NT2/D1 (cell line): ENCODE results near the gene OR52M1.
"Not testable (repeated sequence)": the region's sequence is repeated elsewhere in the genome, so short reads cannot be mapped to it uniquely, and the experiment has no call there.

Source experiments
- DNase-seq: peaks from one replicate; pipeline ENCODE4 v3.0.0-alpha.2; 2011; ENCODE audit warnings: low read depth, low spot score
- H3K27me3 ChIP-seq: 2 replicates; pipeline ENCODE4 v1.6.0; 2011; ENCODE audit warnings: mild to moderate bottlenecking; ENCODE audit not compliant: insufficient read length, insufficient read depth
- H3K36me3 ChIP-seq: 2 replicates; pipeline ENCODE4 v1.6.1; 2011; ENCODE audit warnings: mild to moderate bottlenecking, low read length, mixed read lengths; ENCODE audit not compliant: insufficient read depth, insufficient read length
- H3K4me1 ChIP-seq: 2 replicates; pipeline ENCODE4 v1.5.1; 2011; ENCODE audit not compliant: insufficient read depth, insufficient read length
- H3K4me3 ChIP-seq: 2 replicates; pipeline ENCODE4 v1.5.1; 2011; ENCODE audit warnings: low read depth; ENCODE audit not compliant: insufficient read length
- H3K9ac ChIP-seq: 2 replicates; pipeline ENCODE4 v1.6.0; 2011; ENCODE audit warnings: low read depth; ENCODE audit not compliant: insufficient read length
- H3K9me3 ChIP-seq: 2 replicates; pipeline ENCODE4 v1.5.1; 2011; ENCODE audit warnings: mild to moderate bottlenecking, low read length; ENCODE audit not compliant: insufficient read depth
- SUZ12 ChIP-seq: IDR thresholded peaks from 2 replicates; pipeline ENCODE4 v1.6.1; 2011; ENCODE audit not compliant: insufficient read length, insufficient read depth; ENCODE audit errors: extremely low read depth
- YY1 ChIP-seq: IDR thresholded peaks from 2 replicates; pipeline ENCODE4 v1.6.1; 2011; ENCODE audit not compliant: insufficient read length, insufficient read depth
- ZNF274 ChIP-seq: IDR thresholded peaks from 2 replicates; pipeline ENCODE4 v1.6.1; 2011; ENCODE audit warnings: mild to moderate bottlenecking, low read depth, low read length

OR52M1 gene

GRCh38 chr11:4522339-4522738 is 22.7 kb upstream of the OR52M1 start:
- TF ChIP-seq YY1 (no peak), ZNF274 (no peak), SUZ12 (no peak)
- Histone ChIP-seq H3K4me1 (no peaks in the 10 kb centered on the region), H3K27me3 (no peaks in the 10 kb centered on the region), H3K9ac (no peak overlapping the region), H3K9me3 (no peaks in the 10 kb centered on the region), H3K4me3 (no peak overlapping the region), H3K36me3 (no peaks in the 10 kb centered on the region)
- peak; percentile 25 for DNase-seq

GRCh38 chr11:4522752-4523151 is 22.2 kb upstream of the OR52M1 start:
- Histone ChIP-seq H3K9ac (no peak overlapping the region), H3K9me3 (no peaks in the 10 kb centered on the region), H3K4me3 (no peak overlapping the region), H3K4me1 (no peaks in the 10 kb centered on the region), H3K36me3 (no peaks in the 10 kb centered on the region), H3K27me3 (no peaks in the 10 kb centered on the region)
- no peak for TF ChIP-seq ZNF274
- TF ChIP-seq SUZ12 = no peak
- TF ChIP-seq YY1 = no peak
- no peak for DNase-seq

GRCh38 chr11:4523666-4524065 is 21.3 kb upstream of the OR52M1 start:
- no peaks in the 10 kb centered on the region for H3K36me3 ChIP-seq

GRCh38 chr11:4527926-4528325 is 17.1 kb upstream of the OR52M1 start:
- no peaks in the 10 kb centered on the region for H3K27me3 ChIP-seq
- TF ChIP-seq ZNF274 (no peak), SUZ12 (no peak), YY1 (no peak)
- DNase-seq = no peak
- H3K4me3 ChIP-seq = no peak overlapping the region
- H3K9me3 ChIP-seq = peaks cover 5% of the 10 kb centered on the region; the same call in 1 of the 2 replicates
- H3K36me3 ChIP-seq = no peaks in the 10 kb centered on the region
- H3K4me1 ChIP-seq = no peaks in the 10 kb centered on the region
- H3K9ac ChIP-seq = no peak overlapping the region

More at GRCh38 chr11:4523666-4524065, 21.3 kb upstream of the OR52M1 start:
- H3K4me3 ChIP-seq = no peak overlapping the region
- H3K9me3 ChIP-seq = no peaks in the 10 kb centered on the region
- no peaks in the 10 kb centered on the region for H3K4me1 ChIP-seq
- DNase-seq = no peak
- H3K9ac ChIP-seq = no peak overlapping the region
- TF ChIP-seq YY1 (no peak), ZNF274 (no peak), SUZ12 (no peak)
- H3K27me3 ChIP-seq = no peaks in the 10 kb centered on the region

GRCh38 chr11:4531686-4532085 is 13.3 kb upstream of the OR52M1 start:
- H3K9me3 ChIP-seq, H3K27me3 ChIP-seq, H3K36me3 ChIP-seq, H3K4me1 ChIP-seq, H3K9ac ChIP-seq, H3K4me3 ChIP-seq: not testable (repeated sequence)
- peak; percentile 39 for DNase-seq

GRCh38 chr11:4539603-4540219 is 5.3 kb upstream of the OR52M1 start:
- Histone ChIP-seq H3K9ac (no peak overlapping the region), H3K4me1 (no peaks in the 10 kb centered on the region), H3K27me3 (no peaks in the 10 kb centered on the region), H3K4me3 (no peak overlapping the region), H3K9me3 (no peaks in the 10 kb centered on the region), H3K36me3 (no peaks in the 10 kb centered on the region)
- peak; percentile 27 for DNase-seq
- TF ChIP-seq ZNF274 (no peak), SUZ12 (no peak), YY1 (no peak)

- no peak for TF ChIP-seq ZNF274
- no peaks in the 10 kb centered on the region for H3K36me3 ChIP-seq
- no peak overlapping the region for H3K4me3 ChIP-seq
- H3K27me3 ChIP-seq = no peaks in the 10 kb centered on the region
- H3K9ac ChIP-seq = no peak overlapping the region
- no peak for DNase-seq
- no peaks in the 10 kb centered on the region for H3K4me1 ChIP-seq
- H3K9me3 ChIP-seq = no peaks in the 10 kb centered on the region
Measured at GRCh38 chr11:4541071-4541470, 3.9 kb upstream of the OR52M1 start.

GRCh38 chr11:4543561-4543960 is 1.4 kb upstream of the OR52M1 start:
- Histone ChIP-seq H3K36me3 (no peaks in the 10 kb centered on the region), H3K27me3 (no peaks in the 10 kb centered on the region), H3K9me3 (no peaks in the 10 kb centered on the region), H3K4me1 (no peaks in the 10 kb centered on the region), H3K9ac (no peak overlapping the region), H3K4me3 (no peak overlapping the region)
- no peak for TF ChIP-seq ZNF274
- no peak for DNase-seq
